ENCODE data around the gene TRAF2. TPM values are rescaled to one million over a fixed set of nuclear protein-coding genes. Genes with fewer than 3 reads are reported as not detected.

TRAF2 gene
- total and polyA plus RNA-seq, 2 of the 13 experiments (the other 11 are each of a cell fraction or from before 2014, with no cell fraction given), result 12.4 to 13.6 TPM

DNA sequence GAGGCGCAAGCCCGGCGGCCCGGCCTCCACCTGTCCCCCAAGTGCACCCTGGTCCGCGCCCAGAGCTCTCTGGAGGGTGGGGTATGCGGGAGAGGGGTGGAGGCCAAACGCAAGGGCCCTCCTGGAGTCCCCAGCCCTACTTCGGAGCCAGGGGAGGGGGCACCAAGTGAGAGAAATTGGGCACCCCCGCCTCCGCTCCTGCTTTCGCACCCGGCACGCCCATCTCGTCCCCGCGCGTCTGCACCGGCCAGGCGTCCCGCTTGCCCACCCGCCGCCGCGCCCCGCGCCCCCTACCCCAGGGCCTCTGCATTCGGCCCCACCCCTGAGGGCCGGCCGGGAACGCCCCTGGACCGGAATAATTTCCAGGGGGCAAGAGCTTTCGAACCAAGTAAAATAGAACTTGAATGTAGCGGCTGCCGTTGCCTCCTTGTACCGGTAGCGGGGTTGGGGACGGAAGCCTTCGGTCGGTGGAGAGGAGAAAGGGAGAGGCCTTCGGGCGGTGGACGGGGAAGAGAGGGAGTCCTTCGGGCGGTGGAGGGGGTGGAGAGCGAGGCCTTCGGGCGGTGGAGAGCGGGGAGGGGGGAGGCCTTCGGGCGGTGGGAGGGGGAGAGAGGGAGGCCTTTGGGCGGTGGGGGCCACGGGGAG is 37.8 kb upstream of the TRAF2 start:
- peak overlapping the region; percentile 81 for H3K4me2 ChIP-seq (ENCODE audit: low read depth, low read length)
- in situ Hi-C loops (cut with HindIII; ENCODE audit: extremely low pct_ligation_motif_present, low pct_unique_long_range_greater_than_20kb), result loop anchor here (10.0 kb wide), 1 partner anchor 186 kb away; the partner anchor contains the start of gene FUT7
- BruUV-seq (replicated peaks), result TSS peak; percentile 84
- H3K27ac ChIP-seq (ENCODE audit: extremely low read length, insufficient read depth, low read length), result peak overlapping the region; percentile 91
- under 1% methylated on average over 13 of the region's 53 CpGs for whole genome bisulfite sequencing (ENCODE audit: low lambda C conversion rate)
- intact Hi-C loops (cut with micrococcal nuclease; ENCODE audit: unreplicated experiment), result loop anchor here (5.0 kb wide), 2 partner anchors 34 to 61 kb away; no protein-coding TSS in a partner anchor
- DNase-seq (ENCODE audit: low spot score) (peak; percentile 34), FAIRE-seq (no peak), ATAC-seq (peak; percentile 4)
- no peaks in the 10 kb centered on the region; a peak in 1 of 5 replicates for H3K27me3 ChIP-seq (ENCODE audit: control insufficient read depth in 1 of 2, insufficient read depth in 2 of 2, low read length in 2 of 2)
- peaks cover 26% of the 10 kb centered on the region for H3K4me1 ChIP-seq (ENCODE audit: insufficient read depth, low read length)
- ChIA-PET POLR2A (interaction anchor here (0.7 to 2.3 kb wide), 11 partner anchors 11 to 837 kb away, joined by 3 to 45 read pairs (median 6); partner anchors contain the start of genes EDF1, RABL6, TMEM141 and TRAF2), CTCF (ENCODE audit: low intra/inter-chr PET ratio, low total read pairs) (no interaction called here)
- H3K9me3 ChIP-seq (ENCODE audit: low read length), result no peaks in the 10 kb centered on the region
- peaks cover 9% of the 10 kb centered on the region; the same call in 1 of the 2 replicates for H4K20me1 ChIP-seq (ENCODE audit: insufficient read depth, low read length)
- H3K9ac ChIP-seq (ENCODE audit: insufficient read depth, low read depth, low read length), result peak overlapping the region; percentile 94
- peaks cover 11 to 20% of the 10 kb centered on the region in 2 experiments for H3K36me3 ChIP-seq (replicated peaks in 1 of 2; ENCODE audit: control insufficient read depth in 1 of 2, insufficient read depth in 2 of 2, low read length in 2 of 2)
- H3K4me3 ChIP-seq (replicated peaks in 1 of 3; ENCODE audit: insufficient read depth in 1 of 3, low read depth in 2 of 3, low read length in 3 of 3), result peak overlapping the region; percentile 88 to 98 (median 91)
- H2AFZ ChIP-seq (ENCODE audit: low read length), result no peak overlapping the region
- H3K79me2 ChIP-seq (ENCODE audit: insufficient read depth, low read length), result peaks cover 17% of the 10 kb centered on the region
- no peak for TF ChIP-seq SYNCRIP (IDR thresholded peaks at IDR 0.05; ENCODE audit: insufficient read depth, low read depth, low read length)
- no peak; the same call in 1 of the 2 replicates for TF ChIP-seq ATF7-NPFF (CRISPR knock-in tag; IDR thresholded peaks at IDR 0.05; ENCODE audit: low read depth)
- TF ChIP-seq PRMT3 (CRISPR knock-in tag; IDR thresholded peaks at IDR 0.05; ENCODE audit: borderline replicate concordance, low read depth), result 0 out of 2 replicates have a peak, but pooled peaks have one; percentile 61
- 0 out of 2 replicates have a peak, but pooled peaks have one; percentile 56 for TF ChIP-seq ZNF329 (CRISPR knock-in tag; IDR thresholded peaks at IDR 0.05; ENCODE audit: low read depth)
- TF ChIP-seq, protein P1, sequence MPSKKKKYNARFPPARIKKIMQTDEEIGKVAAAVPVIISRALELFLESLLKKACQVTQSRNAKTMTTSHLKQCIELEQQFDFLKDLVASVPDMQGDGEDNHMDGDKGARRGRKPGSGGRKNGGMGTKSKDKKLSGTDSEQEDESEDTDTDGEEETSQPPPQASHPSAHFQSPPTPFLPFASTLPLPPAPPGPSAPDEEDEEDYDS (CRISPR knock-in tag; IDR thresholded peaks at IDR 0.05), result peak; percentile 40
- TF ChIP-seq ZC3H13 (CRISPR knock-in tag; IDR thresholded peaks at IDR 0.05), result 0 out of 2 replicates have a peak, but pooled peaks have one; percentile 19
- peak; percentile 10; the same call in 1 of the 2 replicates for TF ChIP-seq ZFP36L1 (CRISPR knock-in tag; IDR thresholded peaks at IDR 0.05)
- TF ChIP-seq ZNF891 (CRISPR knock-in tag; IDR thresholded peaks at IDR 0.05), result 0 out of 2 replicates have a peak, but pooled peaks have one; percentile 8
- no peak for TF ChIP-seq ZNF670 (CRISPR knock-in tag; IDR thresholded peaks at IDR 0.05; ENCODE audit: borderline replicate concordance)
- TF ChIP-seq, protein P2, sequence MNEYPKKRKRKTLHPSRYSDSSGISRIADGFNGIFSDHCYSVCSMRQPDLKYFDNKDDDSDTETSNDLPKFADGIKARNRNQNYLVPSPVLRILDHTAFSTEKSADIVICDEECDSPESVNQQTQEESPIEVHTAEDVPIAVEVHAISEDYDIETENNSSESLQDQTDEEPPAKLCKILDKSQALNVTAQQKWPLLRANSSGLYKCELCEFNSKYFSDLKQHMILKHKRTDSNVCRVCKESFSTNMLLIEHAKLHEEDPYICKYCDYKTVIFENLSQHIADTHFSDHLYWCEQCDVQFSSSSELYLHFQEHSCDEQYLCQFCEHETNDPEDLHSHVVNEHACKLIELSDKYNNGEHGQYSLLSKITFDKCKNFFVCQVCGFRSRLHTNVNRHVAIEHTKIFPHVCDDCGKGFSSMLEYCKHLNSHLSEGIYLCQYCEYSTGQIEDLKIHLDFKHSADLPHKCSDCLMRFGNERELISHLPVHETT (CRISPR knock-in tag; conservative IDR thresholded peaks at IDR 0.05), result peak; percentile 1; the same call in 1 of the 2 replicates
- 0 out of 2 replicates have a peak, but pooled peaks have one; percentile 26 for TF ChIP-seq CAMTA2 (CRISPR knock-in tag; IDR thresholded peaks at IDR 0.05; ENCODE audit: borderline replicate concordance)
- TF ChIP-seq AKAP8 (CRISPR knock-in tag; IDR thresholded peaks at IDR 0.05), result no peak
- TF ChIP-seq, protein P3, sequence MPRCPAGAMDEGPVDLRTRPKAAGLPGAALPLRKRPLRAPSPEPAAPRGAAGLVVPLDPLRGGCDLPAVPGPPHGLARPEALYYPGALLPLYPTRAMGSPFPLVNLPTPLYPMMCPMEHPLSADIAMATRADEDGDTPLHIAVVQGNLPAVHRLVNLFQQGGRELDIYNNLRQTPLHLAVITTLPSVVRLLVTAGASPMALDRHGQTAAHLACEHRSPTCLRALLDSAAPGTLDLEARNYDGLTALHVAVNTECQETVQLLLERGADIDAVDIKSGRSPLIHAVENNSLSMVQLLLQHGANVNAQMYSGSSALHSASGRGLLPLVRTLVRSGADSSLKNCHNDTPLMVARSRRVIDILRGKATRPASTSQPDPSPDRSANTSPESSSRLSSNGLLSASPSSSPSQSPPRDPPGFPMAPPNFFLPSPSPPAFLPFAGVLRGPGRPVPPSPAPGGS (CRISPR knock-in tag; IDR thresholded peaks at IDR 0.05), result no peak
- 0 out of 2 replicates have a peak, but pooled peaks have one; percentile 8 for TF ChIP-seq ZFX (CRISPR knock-in tag; IDR thresholded peaks at IDR 0.05; ENCODE audit: low read depth)
- TF ChIP-seq ZNF546 (CRISPR knock-in tag; conservative IDR thresholded peaks at IDR 0.05), result 0 out of 2 replicates have a peak, but pooled peaks have one; percentile 4
- TF ChIP-seq ZNF790 (CRISPR knock-in tag; IDR thresholded peaks at IDR 0.05; ENCODE audit: borderline replicate concordance), result peak; percentile 10; the same call in 1 of the 2 replicates
- peak; percentile 29; the same call in 1 of the 2 replicates for TF ChIP-seq HOXA9 (CRISPR knock-in tag; IDR thresholded peaks at IDR 0.05; ENCODE audit: borderline replicate concordance)
- TF ChIP-seq HOXA7 (CRISPR knock-in tag; IDR thresholded peaks at IDR 0.05), result 0 out of 2 replicates have a peak, but pooled peaks have one; percentile 3
- no peak for TF ChIP-seq CCAR2 (optimal IDR thresholded peaks at IDR 0.05; ENCODE audit: low read depth, low read length)
- TF ChIP-seq ZNF564 (CRISPR knock-in tag; IDR thresholded peaks at IDR 0.05), result 0 out of 2 replicates have a peak, but pooled peaks have one; percentile 18
